ENCODE results near the gene EMC6. TPM values are rescaled to one million over a fixed set of nuclear protein-coding genes. Genes with fewer than 3 reads are reported as not detected.
"Not testable (repeated sequence)": the region's sequence is repeated elsewhere in the genome, so short reads cannot be mapped to it uniquely, and the experiment has no call there.

Gene EMC6
- total RNA-seq, 1 donor from 2014 or later, result 57.0 TPM

DNA sequence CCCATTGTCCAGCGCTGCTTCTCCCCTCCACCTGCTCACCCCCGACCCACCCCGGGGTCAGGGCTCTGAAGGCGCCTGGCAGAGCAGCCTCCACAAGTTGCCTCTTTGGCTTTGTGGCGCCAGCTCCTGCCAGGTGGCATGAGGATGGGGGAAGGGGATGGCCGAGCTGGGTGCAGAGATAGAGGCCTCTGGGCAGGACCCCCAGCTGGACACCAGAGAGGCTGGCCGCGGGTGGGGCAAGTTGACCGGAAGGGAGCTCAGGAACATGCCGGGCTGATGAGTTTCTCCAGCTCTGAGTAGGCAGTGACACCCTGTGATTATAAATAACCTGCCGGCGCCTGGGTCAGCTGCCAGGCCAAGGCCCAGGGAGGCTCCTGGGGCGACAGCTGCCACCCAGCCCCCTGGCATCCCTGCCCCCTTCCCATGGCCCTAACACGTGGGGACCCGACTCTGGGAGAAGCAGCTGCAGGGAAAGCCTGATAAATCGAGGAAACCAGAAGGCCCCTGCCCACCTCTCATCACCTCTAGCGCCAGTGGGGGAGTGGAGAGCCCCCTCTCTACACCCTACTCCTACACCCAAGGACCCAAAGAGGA, 26.6 kb downstream of the EMC6 start:
- intact Hi-C loops (cut with micrococcal nuclease), result no loop called here
- no peak for TF ChIP-seq CTCF (IDR thresholded peaks at IDR 0.05; ENCODE audit: borderline replicate concordance)
- peaks cover 7% of the 10 kb centered on the region for H3K9me3 ChIP-seq (replicated peaks)
- peak overlapping the region; percentile 73 for H3K4me3 ChIP-seq
- no peaks in the 10 kb centered on the region for H3K36me3 ChIP-seq
- peak; percentile 58 for DNase-seq
- H3K27ac ChIP-seq (replicated peaks), result peak overlapping the region; percentile 81
- H3K4me1 ChIP-seq, result peaks cover 31% of the 10 kb centered on the region
- peaks cover 81% of the 10 kb centered on the region for H3K27me3 ChIP-seq (ENCODE audit: low read depth)

- peaks cover 7% of the 10 kb centered on the region for H3K9me3 ChIP-seq (replicated peaks)
- intact Hi-C loops (cut with micrococcal nuclease), result no loop called here
- H3K4me3 ChIP-seq, result peak within 1 kb of the TSS; percentile 73
- no peak for DNase-seq
- H3K36me3 ChIP-seq, result no peaks in the 10 kb centered on the region
- TF ChIP-seq CTCF (IDR thresholded peaks at IDR 0.05; ENCODE audit: borderline replicate concordance), result no peak
- H3K27me3 ChIP-seq (ENCODE audit: low read depth), result peaks cover 74% of the 10 kb centered on the region
- H3K4me1 ChIP-seq, result peaks cover 31% of the 10 kb centered on the region
- H3K27ac ChIP-seq (replicated peaks), result peak within 1 kb of the TSS; percentile 81
Measured at GRCh38 chr17:3695723-3696411, 27.3 kb downstream of the EMC6 start, which contains the start of gene P2RX5. Gene P2RX5, minus strand, starts transcription at chr17:3696155. Its CDS starts 150 bp downstream, at chr17:3696005.

- no peak for TF ChIP-seq CTCF (IDR thresholded peaks at IDR 0.05; ENCODE audit: borderline replicate concordance)
- DNase-seq, result no peak
- H3K4me3 ChIP-seq, result peak overlapping the region; percentile 73
- peak overlapping the region; percentile 18 for H3K27ac ChIP-seq (replicated peaks)
- peaks cover 64% of the 10 kb centered on the region for H3K27me3 ChIP-seq (ENCODE audit: low read depth)
- intact Hi-C loops (cut with micrococcal nuclease), result no loop called here
- peaks cover 31% of the 10 kb centered on the region for H3K4me1 ChIP-seq
- no peaks in the 10 kb centered on the region for H3K36me3 ChIP-seq
- H3K9me3 ChIP-seq (replicated peaks), result peaks cover 7% of the 10 kb centered on the region
Measured at GRCh38 chr17:3697103-3697476, 28.5 kb downstream of the EMC6 start.

GRCh38 chr17:3698139-3698538, 29.5 kb downstream of the EMC6 start:
- no peak for DNase-seq
- intact Hi-C loops (cut with micrococcal nuclease), result no loop called here
- TF ChIP-seq CTCF (IDR thresholded peaks at IDR 0.05; ENCODE audit: borderline replicate concordance), result no peak
- H3K27ac ChIP-seq (replicated peaks), result no peak overlapping the region
- peaks cover 7% of the 10 kb centered on the region for H3K9me3 ChIP-seq (replicated peaks)
- H3K27me3 ChIP-seq (ENCODE audit: low read depth), result peaks cover 54% of the 10 kb centered on the region
- no peaks in the 10 kb centered on the region for H3K36me3 ChIP-seq
- H3K4me1 ChIP-seq, result peaks cover 31% of the 10 kb centered on the region
- no peak overlapping the region for H3K4me3 ChIP-seq

DNA sequence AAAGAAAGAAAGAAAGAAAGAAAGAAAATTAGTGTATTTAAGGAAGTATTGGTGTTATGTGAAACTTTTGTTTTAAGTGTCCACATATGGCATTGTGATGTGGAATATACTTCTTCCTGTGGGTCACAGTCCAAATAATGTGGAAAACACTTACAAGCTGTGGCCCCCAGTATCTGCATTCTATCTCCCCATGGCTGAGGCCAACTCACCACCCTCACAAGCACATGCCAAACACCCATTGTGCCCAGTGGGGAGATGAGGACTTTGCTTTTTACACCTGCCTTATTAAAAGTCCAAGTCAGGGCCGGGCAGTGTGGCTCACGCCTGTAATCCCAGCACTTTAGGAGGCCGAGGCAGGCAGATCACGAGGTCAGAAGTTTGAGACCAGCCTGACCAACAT, 31.3 kb downstream of the EMC6 start:
- Histone ChIP-seq H3K27ac (replicated peaks) (no peak overlapping the region), H3K36me3 (no peaks in the 10 kb centered on the region), H3K27me3 (ENCODE audit: low read depth) (peaks cover 36% of the 10 kb centered on the region), H3K4me1 (peaks cover 24% of the 10 kb centered on the region), H3K4me3 (no peak overlapping the region), H3K9me3 (replicated peaks) (peaks cover 7% of the 10 kb centered on the region)
- DNase-seq, result no peak
- TF ChIP-seq CTCF (IDR thresholded peaks at IDR 0.05; ENCODE audit: borderline replicate concordance), result no peak
- intact Hi-C loops (cut with micrococcal nuclease), result no loop called here

DNA sequence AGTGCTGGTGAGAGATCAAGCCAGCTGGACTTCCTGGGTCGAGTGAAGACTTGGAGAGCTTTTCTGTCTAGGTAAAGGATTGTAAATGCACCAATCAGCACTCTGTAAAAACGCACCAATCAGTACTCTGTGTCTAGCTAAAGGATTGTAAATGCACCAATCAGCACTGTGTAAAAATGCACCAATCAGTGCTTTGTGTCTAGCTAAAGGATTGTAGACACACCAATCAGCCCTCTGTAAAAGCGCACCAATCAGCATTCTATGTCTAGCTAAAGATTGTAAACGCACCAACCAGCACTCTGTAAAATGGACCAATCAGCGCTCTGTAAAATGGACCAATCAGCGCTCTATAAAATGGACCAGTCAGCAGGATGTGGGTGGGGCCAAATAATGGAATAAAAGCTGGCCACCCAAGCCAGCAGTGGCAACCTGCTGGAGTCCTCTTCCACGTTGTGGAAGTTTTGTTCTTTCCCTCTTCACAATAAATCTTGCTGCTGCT, 33.5 kb downstream of the EMC6 start:
- intact Hi-C loops (cut with micrococcal nuclease); DNase-seq: not testable (repeated sequence)
- H3K27me3 ChIP-seq (ENCODE audit: low read depth), result peaks cover 14% of the 10 kb centered on the region

More for the DNA sequence above, 33.5 kb downstream of the EMC6 start:
- H3K36me3 ChIP-seq; H3K4me1 ChIP-seq; H3K27ac ChIP-seq (replicated peaks); H3K4me3 ChIP-seq; H3K9me3 ChIP-seq (replicated peaks): not testable (repeated sequence)

Measured in left ventricle myocardium inferior (tissue), 1 donor.